Measurements from ENCODE around the gene MTARC1.

DNA sequence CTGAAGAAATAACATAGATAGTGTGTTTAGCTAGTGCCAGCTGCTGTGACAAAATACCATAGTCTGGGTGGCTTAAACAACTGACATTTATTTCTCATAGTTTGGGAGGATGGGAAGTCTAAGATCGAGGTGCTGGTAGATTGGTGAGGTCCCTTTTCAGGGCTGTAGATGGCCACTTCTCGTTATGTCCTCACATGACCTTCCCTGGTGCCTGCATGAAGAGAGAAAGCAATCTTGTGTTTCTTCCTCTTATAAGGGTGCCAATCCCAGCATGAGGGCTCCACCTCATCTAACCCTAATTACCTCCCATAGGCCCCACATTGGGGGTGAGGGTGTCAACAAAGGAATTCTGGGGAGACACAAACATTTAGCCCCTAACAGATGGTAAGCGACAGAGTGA lies 29.3 kb upstream of the MTARC1 start:
- TF ChIP-seq, protein P1, sequence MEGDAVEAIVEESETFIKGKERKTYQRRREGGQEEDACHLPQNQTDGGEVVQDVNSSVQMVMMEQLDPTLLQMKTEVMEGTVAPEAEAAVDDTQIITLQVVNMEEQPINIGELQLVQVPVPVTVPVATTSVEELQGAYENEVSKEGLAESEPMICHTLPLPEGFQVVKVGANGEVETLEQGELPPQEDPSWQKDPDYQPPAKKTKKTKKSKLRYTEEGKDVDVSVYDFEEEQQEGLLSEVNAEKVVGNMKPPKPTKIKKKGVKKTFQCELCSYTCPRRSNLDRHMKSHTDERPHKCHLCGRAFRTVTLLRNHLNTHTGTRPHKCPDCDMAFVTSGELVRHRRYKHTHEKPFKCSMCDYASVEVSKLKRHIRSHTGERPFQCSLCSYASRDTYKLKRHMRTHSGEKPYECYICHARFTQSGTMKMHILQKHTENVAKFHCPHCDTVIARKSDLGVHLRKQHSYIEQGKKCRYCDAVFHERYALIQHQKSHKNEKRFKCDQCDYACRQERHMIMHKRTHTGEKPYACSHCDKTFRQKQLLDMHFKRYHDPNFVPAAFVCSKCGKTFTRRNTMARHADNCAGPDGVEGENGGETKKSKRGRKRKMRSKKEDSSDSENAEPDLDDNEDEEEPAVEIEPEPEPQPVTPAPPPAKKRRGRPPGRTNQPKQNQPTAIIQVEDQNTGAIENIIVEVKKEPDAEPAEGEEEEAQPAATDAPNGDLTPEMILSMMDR (IDR thresholded peaks at IDR 0.05) = no peak
- TF ChIP-seq, protein P2, sequence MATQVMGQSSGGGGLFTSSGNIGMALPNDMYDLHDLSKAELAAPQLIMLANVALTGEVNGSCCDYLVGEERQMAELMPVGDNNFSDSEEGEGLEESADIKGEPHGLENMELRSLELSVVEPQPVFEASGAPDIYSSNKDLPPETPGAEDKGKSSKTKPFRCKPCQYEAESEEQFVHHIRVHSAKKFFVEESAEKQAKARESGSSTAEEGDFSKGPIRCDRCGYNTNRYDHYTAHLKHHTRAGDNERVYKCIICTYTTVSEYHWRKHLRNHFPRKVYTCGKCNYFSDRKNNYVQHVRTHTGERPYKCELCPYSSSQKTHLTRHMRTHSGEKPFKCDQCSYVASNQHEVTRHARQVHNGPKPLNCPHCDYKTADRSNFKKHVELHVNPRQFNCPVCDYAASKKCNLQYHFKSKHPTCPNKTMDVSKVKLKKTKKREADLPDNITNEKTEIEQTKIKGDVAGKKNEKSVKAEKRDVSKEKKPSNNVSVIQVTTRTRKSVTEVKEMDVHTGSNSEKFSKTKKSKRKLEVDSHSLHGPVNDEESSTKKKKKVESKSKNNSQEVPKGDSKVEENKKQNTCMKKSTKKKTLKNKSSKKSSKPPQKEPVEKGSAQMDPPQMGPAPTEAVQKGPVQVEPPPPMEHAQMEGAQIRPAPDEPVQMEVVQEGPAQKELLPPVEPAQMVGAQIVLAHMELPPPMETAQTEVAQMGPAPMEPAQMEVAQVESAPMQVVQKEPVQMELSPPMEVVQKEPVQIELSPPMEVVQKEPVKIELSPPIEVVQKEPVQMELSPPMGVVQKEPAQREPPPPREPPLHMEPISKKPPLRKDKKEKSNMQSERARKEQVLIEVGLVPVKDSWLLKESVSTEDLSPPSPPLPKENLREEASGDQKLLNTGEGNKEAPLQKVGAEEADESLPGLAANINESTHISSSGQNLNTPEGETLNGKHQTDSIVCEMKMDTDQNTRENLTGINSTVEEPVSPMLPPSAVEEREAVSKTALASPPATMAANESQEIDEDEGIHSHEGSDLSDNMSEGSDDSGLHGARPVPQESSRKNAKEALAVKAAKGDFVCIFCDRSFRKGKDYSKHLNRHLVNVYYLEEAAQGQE (IDR thresholded peaks at IDR 0.05; ENCODE audit: insufficient read depth in 1 of 2, low read depth in 2 of 2, low read length in 1 of 2) = no peak

All from Panc1 (cell line).